H9 (cell line): ENCODE results near the gene TOGARAM2. TPM values are rescaled to one million over a fixed set of nuclear protein-coding genes. Genes with fewer than 3 reads are reported as not detected.

Source experiments
- DNase-seq: peaks from one replicate; pipeline ENCODE4 v3.0.0-alpha.2; 2017
- H2AFZ ChIP-seq: one replicate; pipeline ENCODE4 v1.6.1; 2013; ENCODE audit warnings: mild to moderate bottlenecking, low read length, control low read depth, moderate library complexity
- H2AK5ac ChIP-seq: 2 replicates; pipeline ENCODE4 v1.6.1; 2013; ENCODE audit warnings: low read length, control low read depth, mixed read lengths; ENCODE audit not compliant: insufficient read length
- H2BK120ac ChIP-seq: one replicate; pipeline ENCODE4 v1.6.1; 2013; ENCODE audit warnings: low read depth, mild to moderate bottlenecking, low read length, control low read depth, inconsistent platforms; ENCODE audit not compliant: poor library complexity, severe bottlenecking
- H2BK12ac ChIP-seq: 2 replicates; pipeline ENCODE4 v1.6.1; 2013; ENCODE audit warnings: low read length, control low read depth, mixed read lengths, low read depth; ENCODE audit not compliant: insufficient read length
- H2BK15ac ChIP-seq: 2 replicates; pipeline ENCODE4 v1.6.1; 2013; ENCODE audit warnings: low read depth, low read length, control low read depth
- H2BK20ac ChIP-seq: one replicate; pipeline ENCODE4 v1.6.1; 2013; ENCODE audit warnings: low read depth, mild to moderate bottlenecking, low read length, control low read depth, inconsistent platforms; ENCODE audit not compliant: poor library complexity, severe bottlenecking
- H2BK5ac ChIP-seq: 2 replicates; pipeline ENCODE4 v1.6.1; 2013; ENCODE audit warnings: low read length, control low read depth, mixed read lengths; ENCODE audit not compliant: insufficient read length
- H3K14ac ChIP-seq: 2 replicates; pipeline ENCODE4 v1.6.1; 2013; ENCODE audit warnings: low read length, control low read depth; ENCODE audit not compliant: insufficient read depth
- H3K18ac ChIP-seq: 2 replicates; pipeline ENCODE4 v1.6.1; 2013; ENCODE audit warnings: low read depth, mild to moderate bottlenecking, mixed read lengths, low read length, control low read depth; ENCODE audit not compliant: insufficient read length
- H3K23ac ChIP-seq: 2 replicates; pipeline ENCODE4 v1.6.1; 2013; ENCODE audit warnings: low read length, control low read depth, mixed read lengths, low read depth; ENCODE audit not compliant: insufficient read length
- H3K23me2 ChIP-seq: 2 replicates; pipeline ENCODE4 v1.6.1; 2013; ENCODE audit warnings: low read depth, mild to moderate bottlenecking, mixed read lengths, low read length, control low read depth; ENCODE audit not compliant: insufficient read length, poor library complexity, severe bottlenecking
- H3K27ac ChIP-seq: 2 replicates; pipeline ENCODE4 v1.5.1; 2013; ENCODE audit warnings: low read length, control low read depth, mixed read lengths, low read depth; ENCODE audit not compliant: insufficient read length
- H3K27me3 ChIP-seq: 2 replicates; pipeline ENCODE4 v1.6.1; 2013; ENCODE audit warnings: low read length, control low read depth, inconsistent platforms; ENCODE audit not compliant: insufficient read depth
- H3K4ac ChIP-seq: 2 replicates; pipeline ENCODE4 v1.6.1; 2013; ENCODE audit warnings: low read depth, mild to moderate bottlenecking, control low read depth, inconsistent platforms, low read length, moderate library complexity
- H3K4me1 ChIP-seq: 2 replicates; pipeline ENCODE4 v1.6.1; 2013; ENCODE audit warnings: low read length, control low read depth, inconsistent platforms; ENCODE audit not compliant: insufficient read depth
- H3K4me2 ChIP-seq: 2 replicates; pipeline ENCODE4 v1.6.1; 2013; ENCODE audit warnings: low read length, control low read depth, mixed read lengths; ENCODE audit not compliant: insufficient read length, insufficient read depth
- H3K56ac ChIP-seq: 2 replicates; pipeline ENCODE4 v1.6.1; 2013; ENCODE audit warnings: low read depth, mild to moderate bottlenecking, mixed read lengths, low read length, control low read depth; ENCODE audit not compliant: insufficient read length
- H3K79me1 ChIP-seq: 2 replicates; pipeline ENCODE4 v1.6.1; 2013; ENCODE audit warnings: low read depth, mild to moderate bottlenecking, moderate library complexity, low read length, control low read depth, inconsistent platforms; ENCODE audit not compliant: insufficient read depth, poor library complexity, severe bottlenecking
- H3K79me2 ChIP-seq: 2 replicates; pipeline ENCODE4 v1.6.1; 2013; ENCODE audit warnings: low read length, control low read depth, inconsistent platforms; ENCODE audit not compliant: insufficient read depth
- H3K9ac ChIP-seq: 2 replicates; pipeline ENCODE4 v1.6.1; 2013; ENCODE audit warnings: low read length, control low read depth, mixed read lengths; ENCODE audit not compliant: insufficient read length; ENCODE audit errors: extremely low read depth
- H3K9me3 ChIP-seq: one replicate; pipeline ENCODE4 v1.6.1; 2013; ENCODE audit warnings: low read depth, low read length, inconsistent platforms; ENCODE audit not compliant: control insufficient read depth
- H3T11ph ChIP-seq: one replicate; pipeline ENCODE4 v1.6.1; 2013; ENCODE audit warnings: mild to moderate bottlenecking, low read length, control low read depth, inconsistent platforms
- H4K20me1 ChIP-seq: one replicate; pipeline ENCODE4 v1.6.1; 2013; ENCODE audit not compliant: control insufficient read depth, insufficient read length, insufficient read depth
- H4K5ac ChIP-seq: 2 replicates; pipeline ENCODE4 v1.6.1; 2013; ENCODE audit warnings: low read depth, mild to moderate bottlenecking, mixed read lengths, low read length, control low read depth; ENCODE audit not compliant: insufficient read length
- H4K8ac ChIP-seq: replicated peaks from 2 replicates; pipeline ENCODE4 v1.6.1; 2013; ENCODE audit warnings: low read length, control low read depth, mixed read lengths, low read depth; ENCODE audit not compliant: insufficient read length
- H4K91ac ChIP-seq: 2 replicates; pipeline ENCODE4 v1.6.1; 2013; ENCODE audit warnings: low read depth, mild to moderate bottlenecking, moderate library complexity, mixed read lengths, low read length, control low read depth; ENCODE audit not compliant: insufficient read length
- H3K27ac Mint-ChIP-seq, 3 experiments: 2 replicates in 2 of 3; 3 replicates in 1 of 3; pipeline ENCODE4 v1.8.0; 2020 to 2021; ENCODE audit warnings: mixed read lengths in 3 of 3, mild to moderate bottlenecking in 1 of 3, moderate library complexity in 1 of 3
- H3K27me3 Mint-ChIP-seq: 2 replicates; pipeline ENCODE4 v1.8.0; 2021; ENCODE audit warnings: low read depth, mild to moderate bottlenecking, moderate library complexity, mixed read lengths
- H3K36me3 Mint-ChIP-seq, 3 experiments: 2 replicates in 2 of 3; 3 replicates in 1 of 3; pipeline ENCODE4 v1.8.0; 2020 to 2021; ENCODE audit warnings: low read depth in 3 of 3, mixed read lengths in 3 of 3; ENCODE audit not compliant: insufficient read depth in 1 of 3
- H3K4me1 Mint-ChIP-seq, 2 experiments: 2 replicates each; pipeline ENCODE4 v1.8.0; 2020; ENCODE audit warnings: mixed read lengths in 2 of 2
- H3K4me3 Mint-ChIP-seq, 2 experiments: 2 replicates in 1 of 2; 3 replicates in 1 of 2; pipeline ENCODE4 v1.8.0; 2020 to 2021; ENCODE audit warnings: mild to moderate bottlenecking in 2 of 2, mixed read lengths in 2 of 2, moderate library complexity in 1 of 2
- H3K9me3 Mint-ChIP-seq, 2 experiments: 2 replicates in 1 of 2; 3 replicates in 1 of 2; pipeline ENCODE4 v1.8.0; 2020; ENCODE audit warnings: mild to moderate bottlenecking in 2 of 2, mixed read lengths in 2 of 2, moderate library complexity in 1 of 2
- WGBS: extraction: QIAGEN DNeasy Blood & Tissue Kit; methylation state at CpG from one replicate; pipeline ENCODE4 v1.1.7; 2013; ENCODE audit warnings: missing lambda C conversion rate, low lambda C conversion rate, mixed read lengths; ENCODE audit not compliant: insufficient read length; ENCODE audit errors: extremely low coverage; 5-methylcytosine and 5-hydroxymethylcytosine counted together
- total RNA-seq: library from RNA; stranded (reverse); gene quantifications from 2 replicates; pipeline ENCODE4 v1.2.1, GENCODE V29; 2021
- TF ChIP-seq, protein P1 (sequence below): fragments of 200-600 bp; sonication (generic); conservative IDR thresholded peaks from 3 replicates; pipeline ENCODE4 v1.8.0; 2021; ENCODE audit warnings: antibody characterized with exemption, mild to moderate bottlenecking

Gene TOGARAM2
- total RNA-seq, 1 experiment from 2014 or later = 0.83 TPM

- Histone ChIP-seq H2AFZ (peak overlapping the region; percentile 60), H4K20me1 (no peaks in the 10 kb centered on the region), H3K4me2 (peak overlapping the region; percentile 73), H3K27ac (no peak overlapping the region), H3K79me1 (no peaks in the 10 kb centered on the region), H3K23ac (no peak overlapping the region), H2BK120ac (no peak overlapping the region), H3K18ac (no peak overlapping the region), H4K91ac (no peak overlapping the region), H3K9ac (no peak overlapping the region), H3K4ac (no peak overlapping the region), H2AK5ac (no peak overlapping the region), H3K14ac (no peak overlapping the region), H3K23me2 (no peaks in the 10 kb centered on the region), H2BK15ac (no peak overlapping the region), H2BK20ac (no peak overlapping the region), H2BK12ac (no peak overlapping the region), H4K5ac (no peak overlapping the region), H3K4me1 (peaks cover 5% of the 10 kb centered on the region; the same call in 1 of the 2 replicates), H3K9me3 (no peaks in the 10 kb centered on the region), H3K79me2 (no peaks in the 10 kb centered on the region), H3T11ph (no peak overlapping the region), H2BK5ac (no peak overlapping the region), H4K8ac (no peak overlapping the region), H3K56ac (no peak overlapping the region), H3K27me3 (no peaks in the 10 kb centered on the region)
- Mint-ChIP-seq H3K4me3 (peak overlapping the region; percentile 50 to 62; a peak in 3 of 5 replicates), H3K27ac (peak overlapping the region; percentile 60 to 83 (median 63); a peak in 5 of 7 replicates), H3K9me3 (no peaks in the 10 kb centered on the region), H3K36me3 (no peaks in the 10 kb centered on the region), H3K27me3 (no peaks in the 10 kb centered on the region), H3K4me1 (peaks cover 26 to 42% of the 10 kb centered on the region in 2 experiments)
- TF ChIP-seq, protein P1, sequence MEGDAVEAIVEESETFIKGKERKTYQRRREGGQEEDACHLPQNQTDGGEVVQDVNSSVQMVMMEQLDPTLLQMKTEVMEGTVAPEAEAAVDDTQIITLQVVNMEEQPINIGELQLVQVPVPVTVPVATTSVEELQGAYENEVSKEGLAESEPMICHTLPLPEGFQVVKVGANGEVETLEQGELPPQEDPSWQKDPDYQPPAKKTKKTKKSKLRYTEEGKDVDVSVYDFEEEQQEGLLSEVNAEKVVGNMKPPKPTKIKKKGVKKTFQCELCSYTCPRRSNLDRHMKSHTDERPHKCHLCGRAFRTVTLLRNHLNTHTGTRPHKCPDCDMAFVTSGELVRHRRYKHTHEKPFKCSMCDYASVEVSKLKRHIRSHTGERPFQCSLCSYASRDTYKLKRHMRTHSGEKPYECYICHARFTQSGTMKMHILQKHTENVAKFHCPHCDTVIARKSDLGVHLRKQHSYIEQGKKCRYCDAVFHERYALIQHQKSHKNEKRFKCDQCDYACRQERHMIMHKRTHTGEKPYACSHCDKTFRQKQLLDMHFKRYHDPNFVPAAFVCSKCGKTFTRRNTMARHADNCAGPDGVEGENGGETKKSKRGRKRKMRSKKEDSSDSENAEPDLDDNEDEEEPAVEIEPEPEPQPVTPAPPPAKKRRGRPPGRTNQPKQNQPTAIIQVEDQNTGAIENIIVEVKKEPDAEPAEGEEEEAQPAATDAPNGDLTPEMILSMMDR = peak; percentile 46
- WGBS = no CpG with 5 or more reads among the region's 11 CpGs
- DNase-seq = peak; percentile 89
Measured at GRCh38 chr2:28956415-28956826, 24.7 kb upstream of the TOGARAM2 start.
